Measurements from ENCODE around the gene APRT. TPM values are rescaled to one million over a fixed set of nuclear protein-coding genes. Genes with fewer than 3 reads are reported as not detected.
A peak's percentile ranks its signal among the peaks of the same experiment; 100 is the strongest.
"Not testable (repeated sequence)": the region's sequence is repeated elsewhere in the genome, so short reads cannot be mapped to it uniquely, and the experiment has no call there.

APRT gene
- total RNA-seq, 1 donor from 2014 or later = 40.9 TPM

DNA sequence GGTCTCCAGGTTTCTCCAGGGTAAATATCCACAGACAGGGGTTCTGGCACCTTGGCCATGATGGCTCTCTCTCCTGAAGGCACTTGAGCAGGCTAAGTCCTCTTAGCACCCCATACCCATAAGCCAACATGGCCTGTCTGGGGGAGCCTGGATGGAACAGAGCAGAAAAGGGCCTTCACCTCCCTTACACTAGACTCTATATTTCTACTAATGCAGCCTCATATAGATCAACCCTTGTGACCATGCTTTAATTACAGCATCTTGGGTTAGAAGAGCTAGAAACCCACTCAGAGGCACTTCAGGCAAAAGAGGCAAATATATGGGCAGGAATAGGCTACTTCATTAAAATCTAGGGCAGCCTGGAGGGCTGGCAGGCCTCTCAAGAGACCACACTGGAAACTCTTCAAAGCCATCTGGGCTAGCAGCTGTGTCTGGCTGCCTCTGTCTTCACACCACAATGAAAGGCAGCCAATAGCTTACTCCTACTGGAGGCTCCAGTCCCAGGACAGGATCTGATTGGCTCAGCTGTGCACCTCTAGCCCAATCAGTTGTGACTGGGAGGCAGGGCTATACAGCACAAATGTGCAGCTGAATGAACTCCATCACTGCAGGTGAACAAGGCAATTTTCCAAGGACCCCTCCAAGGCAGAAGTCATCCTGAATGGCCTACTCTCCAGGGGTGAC, 12.8 kb downstream of the APRT start:
- ATAC-seq = no peak
- intact Hi-C loops (cut with micrococcal nuclease) = no loop called here
- no peak for DNase-seq

DNA sequence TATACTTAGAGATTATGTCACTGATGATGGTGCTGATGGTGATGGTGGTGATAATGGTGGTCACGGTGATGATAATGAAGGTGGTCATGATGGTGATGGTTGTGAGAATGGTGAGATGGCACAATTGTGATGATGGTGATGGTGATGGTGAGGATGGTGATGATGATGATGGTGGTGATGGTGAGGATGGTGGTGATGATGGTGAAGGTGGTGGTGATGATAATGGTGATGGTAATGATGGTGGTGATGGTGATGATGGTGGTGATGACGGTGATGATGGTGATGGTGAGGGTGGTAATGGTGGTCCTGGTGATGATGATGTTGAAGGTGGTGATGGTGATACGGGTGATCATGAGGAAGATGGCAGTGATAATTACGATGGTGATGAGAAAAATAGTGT, 13.7 kb downstream of the APRT start:
- DNase-seq = no peak
- ATAC-seq = no peak
- intact Hi-C loops (cut with micrococcal nuclease) = no loop called here

DNA sequence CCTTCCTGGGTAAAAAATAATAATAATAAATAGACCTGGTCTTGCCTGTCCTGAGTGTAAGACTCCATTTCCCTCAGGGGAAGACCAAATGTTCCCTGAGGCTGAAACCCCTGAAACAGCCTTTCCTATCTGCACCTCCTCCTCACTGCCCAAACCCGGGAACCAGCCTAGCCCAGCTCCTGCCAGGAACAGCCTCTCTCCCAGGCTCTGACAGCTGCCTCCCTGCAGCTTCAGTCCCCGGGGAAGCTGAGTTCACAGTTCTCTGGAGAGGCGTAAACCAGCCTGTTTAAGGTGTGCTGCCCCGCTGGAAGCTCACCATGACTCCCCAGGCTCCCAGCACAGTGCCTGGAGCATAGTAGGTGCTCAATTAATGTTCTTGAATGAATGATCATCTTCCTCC, 15.4 kb downstream of the APRT start:
- ATAC-seq = no peak
- DNase-seq = no peak
- intact Hi-C loops (cut with micrococcal nuclease) = no loop called here

DNA sequence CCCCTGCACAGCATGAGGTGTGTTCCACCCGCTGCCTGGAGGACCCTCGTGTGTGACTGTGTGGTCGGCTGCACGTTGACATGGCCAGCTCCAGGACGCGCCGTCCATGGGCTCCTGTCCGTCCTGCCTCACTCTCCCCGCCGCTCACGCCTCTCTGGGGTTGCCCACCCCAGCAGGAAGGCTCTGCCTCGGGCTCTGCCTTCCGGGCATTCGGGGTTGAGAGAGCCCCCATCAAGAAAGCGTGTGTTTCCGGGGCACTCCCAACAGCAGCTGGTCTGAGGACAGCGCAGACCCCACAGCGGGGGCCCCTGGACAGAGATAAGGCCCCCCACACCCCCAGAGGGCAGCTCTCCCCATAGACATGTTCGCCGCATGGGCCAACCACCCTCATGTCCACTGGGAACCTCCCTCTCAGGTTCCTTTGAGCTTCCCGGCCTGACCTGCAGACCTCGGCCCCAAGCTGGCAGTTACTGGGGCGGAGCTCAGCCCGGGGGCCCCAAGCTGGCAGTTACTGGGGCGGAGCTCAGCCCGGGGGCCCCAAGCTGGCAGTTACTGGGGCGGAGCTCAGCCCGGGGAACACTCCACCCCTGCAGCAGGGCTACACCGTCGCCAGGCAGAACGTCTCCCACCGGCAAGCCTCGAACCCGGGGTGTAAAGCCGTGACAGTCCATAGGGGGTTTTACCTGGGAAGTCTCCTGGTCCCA, 18.3 kb downstream of the APRT start:
- no peak for DNase-seq
- intact Hi-C loops (cut with micrococcal nuclease) = no loop called here
- no peak for ATAC-seq

DNA sequence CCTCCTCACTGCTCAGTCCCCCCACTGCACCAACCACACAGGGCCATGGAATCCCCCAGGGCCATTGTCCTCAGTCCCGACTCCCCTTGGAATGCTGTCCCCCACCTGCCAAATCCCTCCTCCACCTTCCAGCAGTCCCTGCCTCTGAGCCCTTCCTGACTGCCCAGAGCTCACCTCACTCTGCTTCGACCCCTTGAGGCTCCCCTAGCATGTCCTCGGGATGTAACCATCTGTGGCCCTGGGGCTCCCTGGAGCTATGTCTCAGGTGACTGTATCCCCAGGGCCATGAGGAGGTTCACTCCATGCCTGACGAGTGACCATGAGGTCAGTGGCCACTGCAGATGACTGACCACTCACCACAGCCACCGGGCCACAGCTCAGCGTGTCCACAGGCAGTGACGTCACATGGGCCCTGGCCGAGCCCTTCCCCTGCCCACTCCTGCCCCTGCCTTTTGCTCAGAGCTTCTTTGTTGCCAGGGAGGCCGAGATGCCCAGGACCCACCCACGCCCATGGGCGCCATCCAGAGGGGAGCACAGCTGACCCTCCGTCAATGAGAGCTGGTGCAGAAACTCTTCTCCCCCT, 19.0 kb downstream of the APRT start:
- DNase-seq (no peak), ATAC-seq (no peak)
- intact Hi-C loops (cut with micrococcal nuclease) = no loop called here

DNA sequence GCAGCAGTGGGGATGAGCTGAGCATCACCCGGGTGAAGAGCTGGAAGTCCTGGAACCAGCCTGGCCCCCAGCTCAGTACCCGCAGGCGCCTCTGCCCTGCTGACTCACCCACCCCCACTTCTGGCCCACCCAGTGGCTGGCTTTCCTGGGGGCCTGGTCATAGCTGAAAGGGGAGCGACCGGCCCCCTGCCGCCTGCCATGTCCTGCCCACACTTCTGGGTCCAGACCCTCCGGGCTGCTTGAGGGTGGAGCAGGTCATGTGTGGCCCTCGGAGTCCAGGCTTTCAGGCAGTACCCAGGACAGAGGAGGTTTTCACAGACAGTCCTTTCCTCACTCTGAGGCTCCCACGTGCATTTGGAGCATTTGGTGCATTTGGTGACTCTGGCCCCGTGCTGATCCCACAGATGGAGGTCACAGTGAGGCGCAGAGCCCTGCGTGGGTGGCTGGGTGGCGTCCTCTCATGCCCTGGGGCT, 19.6 kb downstream of the APRT start:
- intact Hi-C loops (cut with micrococcal nuclease) = no loop called here
- no peak for ATAC-seq
- no peak for DNase-seq

DNA sequence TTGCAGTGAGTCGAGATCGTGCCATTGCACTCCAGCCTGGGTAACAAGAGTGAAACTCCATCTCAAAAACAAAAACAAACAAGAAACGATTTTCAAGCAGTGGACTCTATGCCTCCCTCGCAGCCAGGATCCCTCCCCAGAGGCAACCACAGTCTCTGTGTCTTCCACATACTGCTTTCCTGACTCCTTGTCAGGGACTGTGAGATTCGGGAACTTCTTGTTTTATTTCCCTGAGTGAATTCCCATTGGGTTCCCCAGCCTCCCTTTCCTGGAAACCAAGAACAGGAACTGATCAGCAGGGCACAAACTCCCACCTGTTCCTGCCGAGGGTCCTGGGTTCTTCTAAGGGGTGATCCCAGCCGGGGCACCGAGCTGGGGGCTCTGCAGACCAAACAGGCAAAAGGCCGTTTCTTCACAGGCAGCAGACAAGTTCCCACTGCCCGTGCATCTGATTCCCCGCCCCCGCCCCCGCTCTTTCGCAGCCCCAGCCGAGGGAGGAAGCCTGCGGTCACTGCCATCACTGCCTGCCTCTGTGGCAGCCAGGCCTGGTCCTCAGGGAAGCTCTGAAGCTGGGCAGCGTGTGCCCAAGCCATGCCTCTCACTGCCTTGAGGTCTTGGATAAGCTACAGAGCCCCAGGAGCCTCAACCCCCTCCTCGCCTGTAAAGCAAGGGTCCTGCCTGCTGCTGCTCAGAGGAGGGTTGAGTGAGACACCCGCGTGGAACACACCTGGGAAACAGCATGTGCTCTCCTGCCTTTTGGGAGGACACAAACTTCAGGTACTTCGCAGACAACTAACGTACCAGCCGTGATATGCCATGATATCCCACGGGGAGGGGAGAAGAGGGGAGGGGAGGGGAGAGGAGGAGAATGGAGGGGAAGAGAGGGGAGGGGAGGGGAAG, 21.2 kb downstream of the APRT start:
- ATAC-seq (peak; percentile 59), DNase-seq (peak; percentile 69)
- intact Hi-C loops (cut with micrococcal nuclease) = no loop called here

DNA sequence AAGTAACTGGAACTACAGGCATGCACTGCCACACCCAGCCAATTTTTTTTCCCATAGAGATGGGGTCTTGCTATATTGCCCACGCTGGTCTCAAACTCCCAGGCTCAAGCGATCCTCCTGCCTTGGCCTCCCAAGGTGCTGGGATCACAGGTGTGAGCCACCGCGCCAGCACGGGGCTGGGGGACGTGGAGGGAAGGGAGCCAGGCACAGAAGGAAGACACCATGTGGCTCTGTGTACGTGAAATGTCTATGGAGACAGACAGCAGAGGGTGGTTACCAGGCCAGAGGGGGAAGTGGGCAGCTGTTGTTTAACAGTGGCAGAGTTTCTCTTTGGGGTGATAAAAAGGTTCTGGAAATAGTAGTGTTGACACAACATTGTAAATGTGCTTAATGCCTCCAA, 22.1 kb downstream of the APRT start:
- intact Hi-C loops (cut with micrococcal nuclease) = no loop called here
- ATAC-seq = no peak
- no peak for DNase-seq

DNA sequence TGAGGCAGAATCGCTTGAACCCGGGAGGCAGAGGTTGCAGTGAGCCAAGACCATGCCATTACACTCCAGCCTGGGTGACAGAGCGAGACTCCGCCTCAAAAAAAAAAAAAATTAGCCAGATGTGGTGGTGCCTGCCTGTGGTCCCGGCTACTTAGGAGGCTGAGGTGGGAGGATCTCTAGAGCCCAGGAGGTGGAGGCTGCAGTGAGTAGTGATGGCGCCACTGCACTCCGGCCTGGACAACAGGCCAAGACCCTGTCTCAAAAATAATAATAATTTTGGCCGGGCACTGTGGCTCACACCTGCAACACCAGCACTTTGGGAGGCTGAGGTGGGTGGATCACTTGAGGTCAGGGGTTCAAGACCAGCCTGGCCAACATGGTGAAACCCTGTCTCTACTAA, 23.0 kb downstream of the APRT start:
- intact Hi-C loops (cut with micrococcal nuclease); ATAC-seq; DNase-seq: not testable (repeated sequence)

DNA sequence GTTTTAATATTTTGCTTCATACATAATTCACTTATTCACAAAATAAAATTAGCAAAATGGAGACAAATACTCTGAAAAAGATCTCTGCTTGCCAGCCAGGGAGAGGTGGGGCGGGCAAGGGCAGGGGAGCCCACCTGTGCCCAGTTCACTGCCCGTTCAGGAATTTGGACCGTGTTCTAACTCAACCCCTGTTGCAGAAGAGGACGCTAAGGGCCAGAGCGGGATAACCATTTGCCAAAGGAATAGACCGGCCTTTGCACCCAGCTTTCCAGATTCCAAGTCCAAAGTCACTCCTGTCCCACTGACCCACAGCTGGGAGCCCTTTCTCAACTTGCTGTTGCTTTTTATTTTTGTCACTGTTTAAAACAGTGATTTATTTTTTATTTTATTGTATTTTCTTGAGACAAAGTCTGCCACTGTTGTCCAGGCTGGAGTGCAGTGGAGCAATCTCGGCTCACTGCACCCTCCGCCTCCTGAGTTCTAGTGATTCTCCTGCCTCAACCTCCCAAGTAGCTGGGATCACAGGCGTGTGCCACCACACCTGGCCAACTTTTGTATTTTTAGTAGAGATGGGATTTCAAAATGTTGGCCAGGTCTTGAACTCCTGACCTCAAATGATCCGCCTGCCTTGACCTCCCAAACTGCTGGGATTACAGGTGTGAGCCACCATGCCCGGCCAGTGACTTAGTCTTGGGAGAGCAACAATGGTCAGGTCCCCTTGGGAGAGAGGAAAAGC, 24.0 kb downstream of the APRT start:
- intact Hi-C loops (cut with micrococcal nuclease) = no loop called here
- DNase-seq (no peak), ATAC-seq (no peak)

DNA sequence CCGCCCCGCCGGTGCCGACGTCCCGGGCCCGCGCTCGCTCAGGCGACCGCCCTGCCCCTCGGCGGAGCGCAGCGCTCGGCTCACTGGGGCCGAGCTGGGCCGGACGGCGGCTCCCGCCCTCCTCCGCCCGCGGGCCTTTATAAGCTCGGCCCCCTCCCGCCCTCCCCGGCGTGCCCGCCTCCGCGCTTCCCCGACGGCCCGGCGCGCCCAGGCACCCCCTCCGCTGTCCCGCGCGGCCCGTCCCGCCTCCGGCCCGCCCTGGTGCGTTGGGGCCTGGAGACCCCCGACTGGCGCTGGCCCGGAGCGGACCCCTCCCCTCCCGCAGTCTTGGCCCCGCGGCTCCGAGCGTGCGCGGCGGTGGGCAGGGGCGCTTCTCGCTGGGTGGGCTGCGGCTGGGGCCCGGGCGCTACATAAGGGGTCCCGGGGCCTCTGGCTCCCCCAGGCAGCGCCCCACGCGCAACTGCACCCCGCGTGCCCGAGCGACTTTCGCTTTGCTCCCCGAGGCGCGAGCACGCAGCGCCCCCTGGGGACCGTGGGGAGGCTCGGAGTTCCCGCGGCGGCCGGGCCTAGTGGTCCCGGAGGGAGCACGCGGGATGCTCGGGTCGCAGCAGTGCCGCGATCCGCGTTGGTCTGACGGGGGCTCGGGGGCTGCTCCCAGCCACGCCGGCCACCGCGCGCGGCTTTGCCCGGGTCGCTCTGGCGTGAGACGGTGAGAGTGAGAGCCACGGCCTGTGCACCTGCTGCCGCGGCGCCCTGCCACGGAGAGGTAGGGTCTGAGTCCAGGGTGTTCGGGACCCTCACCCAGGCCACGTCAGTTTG, 26.4 kb downstream of the APRT start, which contains the start of gene PIEZO1:
Gene PIEZO1, minus strand, starts transcription at position 115 of the 819 bp plus-strand sequence. CDS start 256 bp downstream, outside the sequence.
- DNase-seq (peak; percentile 87), ATAC-seq (peak; percentile 64)
- intact Hi-C loops (cut with micrococcal nuclease) = no loop called here

DNA sequence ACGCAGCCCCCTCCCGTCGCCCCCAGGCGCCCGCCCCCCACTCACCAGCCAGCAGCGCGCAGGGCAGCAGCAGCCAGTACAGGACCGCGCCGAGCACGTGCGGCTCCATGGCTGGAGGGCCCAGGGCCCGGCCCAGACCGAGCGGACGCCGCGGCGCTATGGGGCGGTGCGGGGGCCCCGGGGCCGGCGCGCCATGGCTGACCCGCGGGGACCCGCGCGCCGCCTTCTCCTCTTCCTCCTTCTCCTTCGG, 26.9 kb downstream of the APRT start:
- intact Hi-C loops (cut with micrococcal nuclease) = no loop called here
- DNase-seq = no peak

DNA sequence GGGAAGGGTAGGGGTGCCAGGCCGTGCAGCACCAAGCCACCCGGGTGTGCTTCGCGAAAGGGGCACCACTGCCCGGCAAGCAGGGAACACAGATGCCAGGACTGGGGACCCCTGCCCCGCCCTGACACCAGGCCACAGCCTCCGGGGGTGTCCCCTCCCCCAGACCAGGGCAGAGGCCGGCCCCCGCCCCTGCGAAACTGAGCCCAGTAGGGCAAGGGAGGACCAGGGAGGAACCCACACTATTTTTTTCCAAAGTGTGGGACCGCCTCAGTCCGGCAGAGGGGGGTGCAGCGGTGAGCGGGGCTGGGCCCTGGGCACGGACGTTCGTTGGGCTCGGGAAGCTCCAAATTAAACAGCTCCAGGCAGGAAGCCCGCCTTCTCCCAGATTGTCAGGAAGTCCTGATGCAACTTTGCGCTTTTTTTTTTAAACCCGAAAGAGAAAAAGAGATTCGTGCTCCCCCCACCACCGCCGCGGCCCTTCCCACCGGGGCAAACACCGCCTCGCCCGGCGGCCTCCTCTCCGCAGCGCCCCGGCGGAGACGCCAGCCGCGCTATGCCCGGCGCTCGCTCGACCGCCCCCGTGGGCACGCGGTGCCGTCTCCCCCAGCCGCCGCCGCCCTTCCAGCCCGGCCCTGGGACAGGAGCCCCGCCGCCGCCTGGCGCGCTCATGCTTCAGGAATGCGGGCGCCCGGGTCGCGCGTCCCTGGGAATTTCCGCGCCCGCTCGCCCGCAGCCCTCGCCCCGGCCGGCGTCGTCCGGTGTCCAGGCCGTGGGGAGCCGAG, 27.5 kb downstream of the APRT start:
- DNase-seq (peak; percentile 77), ATAC-seq (peak; percentile 69)
- intact Hi-C loops (cut with micrococcal nuclease) = no loop called here

More for the DNA sequence above, 26.9 kb downstream of the APRT start:
- peak; percentile 35 for ATAC-seq

DNA sequence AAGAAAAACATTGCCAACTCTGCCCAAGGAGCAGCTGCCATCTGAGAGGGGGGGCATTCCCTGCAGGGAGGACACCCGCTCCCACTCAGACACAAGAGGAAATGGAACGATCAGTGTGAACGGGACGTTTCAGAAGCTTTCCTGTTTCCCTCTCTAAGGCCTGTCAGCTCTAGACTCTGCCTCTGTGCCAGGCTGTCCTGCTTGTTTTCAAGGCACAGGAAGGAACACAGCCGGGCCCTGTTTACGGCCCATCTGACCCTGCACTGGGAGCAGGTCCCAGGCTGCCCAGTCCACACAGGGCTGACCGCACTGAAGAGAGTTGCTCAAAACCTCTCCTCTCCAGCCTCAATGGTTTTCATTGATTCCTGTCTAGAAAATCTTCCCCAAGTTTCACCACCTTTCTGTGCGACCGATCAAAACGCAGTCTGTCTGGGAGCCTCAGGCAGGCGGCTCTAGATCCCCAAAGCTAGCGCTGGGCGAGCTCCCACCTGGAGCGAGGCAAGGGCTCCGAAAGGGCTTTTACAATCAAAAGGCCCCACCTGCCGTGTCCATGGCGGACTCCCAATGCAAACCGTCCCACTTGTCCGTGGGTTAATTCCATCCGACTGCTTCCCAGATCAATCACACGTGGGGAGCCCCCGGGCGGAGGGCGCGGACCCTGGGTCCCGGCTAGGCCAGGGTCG, 28.2 kb downstream of the APRT start:
- intact Hi-C loops (cut with micrococcal nuclease) = no loop called here
- DNase-seq = no peak
- ATAC-seq = peak; percentile 38

DNA sequence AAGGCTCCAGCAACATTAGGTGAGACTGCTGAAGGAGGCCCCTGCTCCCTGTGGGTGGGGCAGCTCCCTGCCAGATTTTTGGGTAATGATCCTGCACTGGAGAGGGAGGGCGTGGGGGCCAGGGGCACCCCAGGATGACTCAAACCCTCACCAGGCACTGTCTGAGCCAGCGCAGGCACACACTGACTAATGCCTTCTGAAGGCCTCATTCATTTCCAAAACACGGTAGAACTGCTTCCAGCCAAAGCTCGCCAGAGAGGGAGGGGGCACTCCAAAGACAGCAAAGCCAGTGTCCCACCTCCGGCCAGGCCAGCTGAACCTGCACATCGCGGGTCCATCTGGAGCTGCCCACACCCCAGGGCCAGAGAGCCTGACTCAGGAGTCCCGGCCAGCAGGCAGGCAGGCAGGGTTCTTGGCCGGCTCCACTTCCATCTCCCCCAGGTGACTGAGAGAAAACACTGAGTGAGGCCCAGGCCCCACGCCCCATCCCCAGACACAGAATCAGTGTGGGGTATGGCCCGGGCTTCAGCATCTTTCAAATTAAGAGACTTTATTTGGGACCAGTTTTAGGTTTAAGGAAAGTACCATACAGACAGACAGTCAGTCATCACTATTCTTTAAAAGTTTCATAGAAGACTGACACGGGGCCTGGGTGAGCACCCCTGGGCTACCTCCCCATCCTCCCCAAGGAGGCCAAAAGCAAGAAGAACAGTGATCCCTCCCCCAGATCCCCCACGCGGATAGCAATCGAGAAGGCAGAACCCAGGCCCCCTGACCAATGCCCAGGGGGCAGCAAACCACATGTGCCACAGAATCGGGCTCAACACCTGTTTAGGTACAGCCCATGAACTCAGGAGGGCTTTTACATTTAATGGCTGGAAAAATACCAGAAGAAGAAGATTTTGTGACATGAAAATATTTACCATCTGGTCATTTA, 29.0 kb downstream of the APRT start:
- intact Hi-C loops (cut with micrococcal nuclease) = no loop called here
- DNase-seq (no peak), ATAC-seq (no peak)

Data from left ventricle myocardium superior (tissue), 1 donor.